H9 (cell line): ENCODE measurements around the gene SLC39A10. TPM values are rescaled to one million over a fixed set of nuclear protein-coding genes. Genes with fewer than 3 reads are reported as not detected.

Source experiments
- DNase-seq: peaks from one replicate; pipeline ENCODE4 v3.0.0-alpha.2; 2017
- H2AFZ ChIP-seq: one replicate; pipeline ENCODE4 v1.6.1; 2013; ENCODE audit warnings: mild to moderate bottlenecking, low read length, control low read depth, moderate library complexity
- H2AK5ac ChIP-seq: 2 replicates; pipeline ENCODE4 v1.6.1; 2013; ENCODE audit warnings: low read length, control low read depth, mixed read lengths; ENCODE audit not compliant: insufficient read length
- H2BK120ac ChIP-seq: one replicate; pipeline ENCODE4 v1.6.1; 2013; ENCODE audit warnings: low read depth, mild to moderate bottlenecking, low read length, control low read depth, inconsistent platforms; ENCODE audit not compliant: poor library complexity, severe bottlenecking
- H2BK12ac ChIP-seq: 2 replicates; pipeline ENCODE4 v1.6.1; 2013; ENCODE audit warnings: low read length, control low read depth, mixed read lengths, low read depth; ENCODE audit not compliant: insufficient read length
- H2BK15ac ChIP-seq: 2 replicates; pipeline ENCODE4 v1.6.1; 2013; ENCODE audit warnings: low read depth, low read length, control low read depth
- H2BK20ac ChIP-seq: one replicate; pipeline ENCODE4 v1.6.1; 2013; ENCODE audit warnings: low read depth, mild to moderate bottlenecking, low read length, control low read depth, inconsistent platforms; ENCODE audit not compliant: poor library complexity, severe bottlenecking
- H2BK5ac ChIP-seq: 2 replicates; pipeline ENCODE4 v1.6.1; 2013; ENCODE audit warnings: low read length, control low read depth, mixed read lengths; ENCODE audit not compliant: insufficient read length
- H3K14ac ChIP-seq: 2 replicates; pipeline ENCODE4 v1.6.1; 2013; ENCODE audit warnings: low read length, control low read depth; ENCODE audit not compliant: insufficient read depth
- H3K18ac ChIP-seq: 2 replicates; pipeline ENCODE4 v1.6.1; 2013; ENCODE audit warnings: low read depth, mild to moderate bottlenecking, mixed read lengths, low read length, control low read depth; ENCODE audit not compliant: insufficient read length
- H3K23ac ChIP-seq: 2 replicates; pipeline ENCODE4 v1.6.1; 2013; ENCODE audit warnings: low read length, control low read depth, mixed read lengths, low read depth; ENCODE audit not compliant: insufficient read length
- H3K23me2 ChIP-seq: 2 replicates; pipeline ENCODE4 v1.6.1; 2013; ENCODE audit warnings: low read depth, mild to moderate bottlenecking, mixed read lengths, low read length, control low read depth; ENCODE audit not compliant: insufficient read length, poor library complexity, severe bottlenecking
- H3K27ac ChIP-seq: 2 replicates; pipeline ENCODE4 v1.5.1; 2013; ENCODE audit warnings: low read length, control low read depth, mixed read lengths, low read depth; ENCODE audit not compliant: insufficient read length
- H3K27me3 ChIP-seq: 2 replicates; pipeline ENCODE4 v1.6.1; 2013; ENCODE audit warnings: low read length, control low read depth, inconsistent platforms; ENCODE audit not compliant: insufficient read depth
- H3K4ac ChIP-seq: 2 replicates; pipeline ENCODE4 v1.6.1; 2013; ENCODE audit warnings: low read depth, mild to moderate bottlenecking, control low read depth, inconsistent platforms, low read length, moderate library complexity
- H3K4me1 ChIP-seq: 2 replicates; pipeline ENCODE4 v1.6.1; 2013; ENCODE audit warnings: low read length, control low read depth, inconsistent platforms; ENCODE audit not compliant: insufficient read depth
- H3K4me2 ChIP-seq: 2 replicates; pipeline ENCODE4 v1.6.1; 2013; ENCODE audit warnings: low read length, control low read depth, mixed read lengths; ENCODE audit not compliant: insufficient read length, insufficient read depth
- H3K56ac ChIP-seq: 2 replicates; pipeline ENCODE4 v1.6.1; 2013; ENCODE audit warnings: low read depth, mild to moderate bottlenecking, mixed read lengths, low read length, control low read depth; ENCODE audit not compliant: insufficient read length
- H3K79me1 ChIP-seq: 2 replicates; pipeline ENCODE4 v1.6.1; 2013; ENCODE audit warnings: low read depth, mild to moderate bottlenecking, moderate library complexity, low read length, control low read depth, inconsistent platforms; ENCODE audit not compliant: insufficient read depth, poor library complexity, severe bottlenecking
- H3K79me2 ChIP-seq: 2 replicates; pipeline ENCODE4 v1.6.1; 2013; ENCODE audit warnings: low read length, control low read depth, inconsistent platforms; ENCODE audit not compliant: insufficient read depth
- H3K9ac ChIP-seq: 2 replicates; pipeline ENCODE4 v1.6.1; 2013; ENCODE audit warnings: low read length, control low read depth, mixed read lengths; ENCODE audit not compliant: insufficient read length; ENCODE audit errors: extremely low read depth
- H3K9me3 ChIP-seq: one replicate; pipeline ENCODE4 v1.6.1; 2013; ENCODE audit warnings: low read depth, low read length, inconsistent platforms; ENCODE audit not compliant: control insufficient read depth
- H3T11ph ChIP-seq: one replicate; pipeline ENCODE4 v1.6.1; 2013; ENCODE audit warnings: mild to moderate bottlenecking, low read length, control low read depth, inconsistent platforms
- H4K20me1 ChIP-seq: one replicate; pipeline ENCODE4 v1.6.1; 2013; ENCODE audit not compliant: control insufficient read depth, insufficient read length, insufficient read depth
- H4K5ac ChIP-seq: 2 replicates; pipeline ENCODE4 v1.6.1; 2013; ENCODE audit warnings: low read depth, mild to moderate bottlenecking, mixed read lengths, low read length, control low read depth; ENCODE audit not compliant: insufficient read length
- H4K8ac ChIP-seq: replicated peaks from 2 replicates; pipeline ENCODE4 v1.6.1; 2013; ENCODE audit warnings: low read length, control low read depth, mixed read lengths, low read depth; ENCODE audit not compliant: insufficient read length
- H4K91ac ChIP-seq: 2 replicates; pipeline ENCODE4 v1.6.1; 2013; ENCODE audit warnings: low read depth, mild to moderate bottlenecking, moderate library complexity, mixed read lengths, low read length, control low read depth; ENCODE audit not compliant: insufficient read length
- H3K27ac Mint-ChIP-seq, 3 experiments: 2 replicates in 2 of 3; 3 replicates in 1 of 3; pipeline ENCODE4 v1.8.0; 2020 to 2021; ENCODE audit warnings: mixed read lengths in 3 of 3, mild to moderate bottlenecking in 1 of 3, moderate library complexity in 1 of 3
- H3K27me3 Mint-ChIP-seq: 2 replicates; pipeline ENCODE4 v1.8.0; 2021; ENCODE audit warnings: low read depth, mild to moderate bottlenecking, moderate library complexity, mixed read lengths
- H3K36me3 Mint-ChIP-seq, 3 experiments: 2 replicates in 2 of 3; 3 replicates in 1 of 3; pipeline ENCODE4 v1.8.0; 2020 to 2021; ENCODE audit warnings: low read depth in 3 of 3, mixed read lengths in 3 of 3; ENCODE audit not compliant: insufficient read depth in 1 of 3
- H3K4me1 Mint-ChIP-seq, 2 experiments: 2 replicates each; pipeline ENCODE4 v1.8.0; 2020; ENCODE audit warnings: mixed read lengths in 2 of 2
- H3K4me3 Mint-ChIP-seq, 2 experiments: 2 replicates in 1 of 2; 3 replicates in 1 of 2; pipeline ENCODE4 v1.8.0; 2020 to 2021; ENCODE audit warnings: mild to moderate bottlenecking in 2 of 2, mixed read lengths in 2 of 2, moderate library complexity in 1 of 2
- H3K9me3 Mint-ChIP-seq, 2 experiments: 2 replicates in 1 of 2; 3 replicates in 1 of 2; pipeline ENCODE4 v1.8.0; 2020; ENCODE audit warnings: mild to moderate bottlenecking in 2 of 2, mixed read lengths in 2 of 2, moderate library complexity in 1 of 2
- WGBS: extraction: QIAGEN DNeasy Blood & Tissue Kit; methylation state at CpG from one replicate; pipeline ENCODE4 v1.1.7; 2013; ENCODE audit warnings: missing lambda C conversion rate, low lambda C conversion rate, mixed read lengths; ENCODE audit not compliant: insufficient read length; ENCODE audit errors: extremely low coverage; 5-methylcytosine and 5-hydroxymethylcytosine counted together
- total RNA-seq: library from RNA; stranded (reverse); gene quantifications from 2 replicates; pipeline ENCODE4 v1.2.1, GENCODE V29; 2021
- TF ChIP-seq, protein P1 (sequence below): fragments of 200-600 bp; sonication (generic); conservative IDR thresholded peaks from 3 replicates; pipeline ENCODE4 v1.8.0; 2021; ENCODE audit warnings: antibody characterized with exemption, mild to moderate bottlenecking

The SLC39A10 gene
- total RNA-seq, 1 experiment from 2014 or later = 161 TPM

DNA sequence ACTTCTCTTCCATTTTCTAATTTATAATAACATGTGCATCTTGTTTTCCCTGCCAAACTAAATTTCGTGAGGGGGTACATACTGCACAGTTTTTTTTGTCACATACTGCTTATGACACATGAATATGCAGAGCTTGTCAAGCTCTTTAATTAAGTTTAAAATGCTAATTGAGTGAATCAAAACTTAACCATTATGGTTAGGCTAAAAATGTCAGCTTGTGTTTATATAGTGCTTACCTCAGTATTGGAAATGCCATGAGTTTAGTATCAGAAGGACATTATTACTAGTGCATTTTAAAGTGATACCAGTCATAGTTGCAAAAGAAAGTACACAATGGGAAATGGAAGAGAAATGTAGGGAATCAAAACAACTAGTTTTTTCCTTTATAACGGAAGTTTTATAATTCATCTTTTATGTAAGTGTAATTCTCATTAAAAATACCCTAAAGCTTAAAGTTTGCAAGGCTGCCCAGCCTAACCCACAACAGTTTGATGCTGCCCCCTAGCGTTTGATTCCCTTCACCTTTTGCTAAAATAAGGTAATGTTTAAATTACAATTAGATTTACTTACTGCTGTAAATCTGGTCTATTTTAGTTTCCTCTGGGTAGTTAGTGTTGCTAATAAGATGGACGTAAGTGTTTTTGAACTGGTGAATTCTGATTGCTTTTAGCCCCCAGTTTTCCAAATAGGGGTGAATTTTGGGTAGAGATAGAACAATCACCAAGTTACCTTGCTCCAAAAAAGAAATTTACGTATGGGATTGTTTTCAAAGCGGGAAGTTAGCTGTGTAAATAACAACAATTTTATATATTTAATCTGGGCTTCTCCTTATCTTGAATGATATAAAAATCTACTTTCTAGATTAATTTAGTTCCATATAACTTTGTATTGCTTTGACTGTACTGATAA is 3.2 kb downstream of the SLC39A10 start:
- H3K27ac ChIP-seq = no peak overlapping the region
- no peak overlapping the region for H3K9ac ChIP-seq
- H3K4me3 Mint-ChIP-seq = peak overlapping the region; percentile 94 to 97; a peak in 2 of 5 replicates
- H3K9me3 Mint-ChIP-seq = 0 out of 5 replicates have a peak, but pooled peaks cover 0 to 2% of the 10 kb centered on the region in 2 experiments
- no peaks in the 10 kb centered on the region; the same call in 1 of the 2 replicates for H3K4me1 ChIP-seq
- peak overlapping the region in 2 of 3 experiments; percentile 78 to 81; a peak in 4 of 7 replicates for H3K27ac Mint-ChIP-seq
- H4K5ac ChIP-seq = no peak overlapping the region
- no peak overlapping the region for H3K14ac ChIP-seq
- H2BK15ac ChIP-seq = no peak overlapping the region
- H3K4me1 Mint-ChIP-seq = peaks cover 38 to 42% of the 10 kb centered on the region in 2 experiments
- H2BK120ac ChIP-seq = no peak overlapping the region
- no peaks in the 10 kb centered on the region for H3K79me1 ChIP-seq
- peak; percentile 40 for DNase-seq
- H2AFZ ChIP-seq = no peak overlapping the region
- no peaks in the 10 kb centered on the region for H3K27me3 ChIP-seq
- H2AK5ac ChIP-seq = no peak overlapping the region
- no peak overlapping the region for H2BK5ac ChIP-seq
- TF ChIP-seq, protein P1, sequence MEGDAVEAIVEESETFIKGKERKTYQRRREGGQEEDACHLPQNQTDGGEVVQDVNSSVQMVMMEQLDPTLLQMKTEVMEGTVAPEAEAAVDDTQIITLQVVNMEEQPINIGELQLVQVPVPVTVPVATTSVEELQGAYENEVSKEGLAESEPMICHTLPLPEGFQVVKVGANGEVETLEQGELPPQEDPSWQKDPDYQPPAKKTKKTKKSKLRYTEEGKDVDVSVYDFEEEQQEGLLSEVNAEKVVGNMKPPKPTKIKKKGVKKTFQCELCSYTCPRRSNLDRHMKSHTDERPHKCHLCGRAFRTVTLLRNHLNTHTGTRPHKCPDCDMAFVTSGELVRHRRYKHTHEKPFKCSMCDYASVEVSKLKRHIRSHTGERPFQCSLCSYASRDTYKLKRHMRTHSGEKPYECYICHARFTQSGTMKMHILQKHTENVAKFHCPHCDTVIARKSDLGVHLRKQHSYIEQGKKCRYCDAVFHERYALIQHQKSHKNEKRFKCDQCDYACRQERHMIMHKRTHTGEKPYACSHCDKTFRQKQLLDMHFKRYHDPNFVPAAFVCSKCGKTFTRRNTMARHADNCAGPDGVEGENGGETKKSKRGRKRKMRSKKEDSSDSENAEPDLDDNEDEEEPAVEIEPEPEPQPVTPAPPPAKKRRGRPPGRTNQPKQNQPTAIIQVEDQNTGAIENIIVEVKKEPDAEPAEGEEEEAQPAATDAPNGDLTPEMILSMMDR = peak; percentile 92
- no peaks in the 10 kb centered on the region for H3K9me3 ChIP-seq
- peaks cover 0 to 9% (median 3%) of the 10 kb centered on the region in 3 experiments; a peak in 4 of 7 replicates for H3K36me3 Mint-ChIP-seq
- H3K27me3 Mint-ChIP-seq = no peaks in the 10 kb centered on the region; the same call in 1 of the 2 replicates
- H3K23ac ChIP-seq = no peak overlapping the region
- no peak overlapping the region for H4K91ac ChIP-seq
- no peak overlapping the region for H3K4me2 ChIP-seq
- H4K20me1 ChIP-seq = no peaks in the 10 kb centered on the region
- H3K23me2 ChIP-seq = peaks cover 8% of the 10 kb centered on the region
- no peak overlapping the region for H3K56ac ChIP-seq
- H4K8ac ChIP-seq = no peak overlapping the region
- no peak overlapping the region for H3K4ac ChIP-seq
- no peak overlapping the region for H2BK20ac ChIP-seq
- no peak overlapping the region for H3T11ph ChIP-seq
- H3K79me2 ChIP-seq = peaks cover 20% of the 10 kb centered on the region; the same call in 1 of the 2 replicates
- no peak overlapping the region for H3K18ac ChIP-seq
- no CpG with 5 or more reads among the region's 6 CpGs for WGBS
- no peak overlapping the region for H2BK12ac ChIP-seq
